ENCODE measurements around the gene SKAP1. TPM values are rescaled to one million over a fixed set of nuclear protein-coding genes. Genes with fewer than 3 reads are reported as not detected.
A peak's percentile ranks its signal among the peaks of the same experiment; 100 is the strongest.
"Not testable (repeated sequence)": the region's sequence is repeated elsewhere in the genome, so short reads cannot be mapped to it uniquely, and the experiment has no call there.

SKAP1 gene
- total RNA-seq, 3 donors from 2014 or later, result 2.2 to 3.2 (median 2.4) TPM

DNA sequence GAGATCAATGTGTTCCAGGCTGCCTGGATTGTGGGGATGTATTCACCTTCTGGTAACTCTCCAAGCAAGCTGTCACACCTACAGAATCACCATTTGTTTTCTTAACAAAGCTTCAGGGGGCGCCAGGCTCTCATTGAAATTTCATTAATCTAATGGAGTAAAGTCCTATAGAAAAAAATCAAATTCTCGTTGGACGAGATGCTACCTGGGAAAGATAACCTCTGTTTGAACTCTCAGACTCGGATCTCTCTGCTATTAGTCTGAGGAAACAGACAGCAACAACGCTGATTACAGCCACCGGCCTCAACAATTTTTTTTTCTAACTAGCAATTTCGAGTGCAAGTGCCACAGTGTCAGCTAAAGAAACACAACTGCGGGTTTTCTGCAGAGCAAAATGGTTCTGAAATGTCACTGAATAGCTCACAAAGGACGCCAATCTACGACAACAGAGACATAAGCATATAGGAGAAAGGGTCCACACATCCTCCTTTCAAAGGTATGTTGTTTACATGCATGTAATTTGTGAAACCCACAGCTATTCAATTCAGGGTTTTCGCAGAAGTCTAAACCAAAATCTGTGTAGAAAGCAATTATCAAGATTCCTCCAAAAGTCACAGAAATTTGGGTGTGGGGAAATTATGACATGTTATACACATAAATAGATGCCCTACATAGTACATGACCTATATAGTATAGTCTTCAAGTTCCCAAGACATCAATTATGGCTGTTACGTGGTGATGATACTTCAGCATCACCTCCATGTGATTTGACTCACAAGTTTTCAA, 135.8 kb downstream of the SKAP1 start:
- DNase-seq, result no peak
- intact Hi-C loops (cut with DNase I, micrococcal nuclease), result no loop called here
- TF ChIP-seq, protein P1, sequence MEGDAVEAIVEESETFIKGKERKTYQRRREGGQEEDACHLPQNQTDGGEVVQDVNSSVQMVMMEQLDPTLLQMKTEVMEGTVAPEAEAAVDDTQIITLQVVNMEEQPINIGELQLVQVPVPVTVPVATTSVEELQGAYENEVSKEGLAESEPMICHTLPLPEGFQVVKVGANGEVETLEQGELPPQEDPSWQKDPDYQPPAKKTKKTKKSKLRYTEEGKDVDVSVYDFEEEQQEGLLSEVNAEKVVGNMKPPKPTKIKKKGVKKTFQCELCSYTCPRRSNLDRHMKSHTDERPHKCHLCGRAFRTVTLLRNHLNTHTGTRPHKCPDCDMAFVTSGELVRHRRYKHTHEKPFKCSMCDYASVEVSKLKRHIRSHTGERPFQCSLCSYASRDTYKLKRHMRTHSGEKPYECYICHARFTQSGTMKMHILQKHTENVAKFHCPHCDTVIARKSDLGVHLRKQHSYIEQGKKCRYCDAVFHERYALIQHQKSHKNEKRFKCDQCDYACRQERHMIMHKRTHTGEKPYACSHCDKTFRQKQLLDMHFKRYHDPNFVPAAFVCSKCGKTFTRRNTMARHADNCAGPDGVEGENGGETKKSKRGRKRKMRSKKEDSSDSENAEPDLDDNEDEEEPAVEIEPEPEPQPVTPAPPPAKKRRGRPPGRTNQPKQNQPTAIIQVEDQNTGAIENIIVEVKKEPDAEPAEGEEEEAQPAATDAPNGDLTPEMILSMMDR (IDR thresholded peaks at IDR 0.05), result no peak

DNA sequence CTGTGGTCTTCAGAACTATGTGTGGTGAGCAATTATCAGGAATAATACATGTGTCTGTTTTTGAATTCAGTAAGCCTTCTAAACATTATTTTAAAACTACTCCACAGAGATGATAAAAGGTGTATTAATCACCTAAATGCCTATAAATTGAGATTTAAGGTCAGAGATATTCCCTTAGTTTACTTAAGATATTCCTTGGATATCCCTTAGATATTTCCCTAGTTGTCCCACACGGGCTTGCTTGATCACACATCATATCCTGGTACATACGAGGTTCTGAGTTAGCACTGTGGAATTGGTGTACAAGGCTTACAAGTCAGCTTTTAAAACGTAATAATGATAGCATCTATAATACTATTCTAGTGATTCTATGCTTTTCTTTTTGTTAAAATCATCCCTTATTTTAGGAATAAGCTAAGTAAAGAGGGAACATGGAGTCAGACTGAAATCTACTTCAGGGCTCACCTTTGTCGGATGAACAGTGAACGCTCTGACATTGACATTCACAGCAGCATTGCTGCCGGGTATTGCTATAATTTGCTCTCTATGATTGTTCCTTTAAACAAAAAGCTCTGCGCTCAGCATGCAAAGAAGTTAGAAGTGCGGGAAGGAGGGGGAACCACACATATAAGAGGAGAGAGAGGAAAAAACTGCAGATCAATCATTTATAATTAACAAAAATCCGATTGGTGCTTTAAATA, 136.5 kb downstream of the SKAP1 start:
- Histone ChIP-seq H3K4me1 (ENCODE audit: low read depth) (no peaks in the 10 kb centered on the region), H3K4me3 (no peak overlapping the region), H3K36me3 (ENCODE audit: low read depth) (no peaks in the 10 kb centered on the region), H3K9me3 (no peaks in the 10 kb centered on the region)
- ATAC-seq, result no peak
- TF ChIP-seq, protein P1 (IDR thresholded peaks at IDR 0.05), result no peak
- DNase-seq, result no peak
- intact Hi-C loops (cut with DNase I, micrococcal nuclease), result no loop called here

More for the DNA sequence above, 135.8 kb downstream of the SKAP1 start:
- Histone ChIP-seq H3K9me3 (no peaks in the 10 kb centered on the region), H3K36me3 (ENCODE audit: low read depth) (no peaks in the 10 kb centered on the region), H3K4me1 (ENCODE audit: low read depth) (no peaks in the 10 kb centered on the region), H3K4me3 (no peak overlapping the region)
- ATAC-seq, result no peak

DNA sequence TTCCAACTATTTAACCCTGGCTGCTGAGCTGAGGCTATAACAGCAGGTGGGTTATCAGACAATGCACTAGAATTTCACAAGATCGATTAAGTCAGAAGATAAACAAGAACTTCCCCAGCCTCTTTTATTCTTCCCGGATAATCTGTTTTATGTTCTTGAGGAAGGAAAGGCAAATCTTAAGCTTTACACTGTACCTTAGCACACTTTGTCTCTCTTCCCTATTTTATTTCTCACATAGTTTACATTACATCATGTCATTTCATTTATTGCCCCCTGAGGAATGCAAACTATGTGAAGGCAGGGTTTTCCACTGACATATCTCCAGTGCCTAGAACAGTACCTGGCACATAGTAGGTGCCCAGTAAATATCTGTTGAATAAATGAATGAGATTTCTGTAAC, 139.6 kb downstream of the SKAP1 start:
- no peaks in the 10 kb centered on the region for H3K36me3 ChIP-seq (ENCODE audit: low read depth)
- no peaks in the 10 kb centered on the region for H3K4me1 ChIP-seq (ENCODE audit: low read depth)
- intact Hi-C loops (cut with DNase I, micrococcal nuclease), result no loop called here
- no peaks in the 10 kb centered on the region for H3K9me3 ChIP-seq
- DNase-seq, result no peak
- TF ChIP-seq, protein P1 (IDR thresholded peaks at IDR 0.05), result no peak
- peak; percentile 69 for ATAC-seq
- H3K4me3 ChIP-seq, result no peak overlapping the region

DNA sequence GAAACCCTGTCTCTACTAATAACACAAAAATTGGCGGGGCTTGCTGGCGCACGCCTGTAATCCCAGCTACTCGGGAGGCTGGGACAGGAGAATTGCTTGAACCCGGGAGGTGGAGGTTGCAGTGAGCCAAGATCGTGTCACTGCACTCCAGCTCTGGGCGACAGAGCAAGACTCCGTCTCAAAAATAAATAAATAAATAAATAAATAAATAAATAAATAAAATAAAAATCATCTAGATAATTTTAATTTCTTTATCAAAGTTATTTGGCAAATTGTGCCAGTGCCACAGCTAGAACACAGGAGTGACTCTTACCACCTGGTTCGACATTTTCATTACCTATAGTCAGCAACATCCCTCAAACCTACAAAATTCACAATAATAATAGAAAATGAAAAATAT, 143.1 kb downstream of the SKAP1 start:
- ATAC-seq; H3K36me3 ChIP-seq (ENCODE audit: low read depth); H3K4me1 ChIP-seq (ENCODE audit: low read depth); intact Hi-C loops (cut with DNase I, micrococcal nuclease); DNase-seq; H3K4me3 ChIP-seq; H3K9me3 ChIP-seq: not testable (repeated sequence)

DNA sequence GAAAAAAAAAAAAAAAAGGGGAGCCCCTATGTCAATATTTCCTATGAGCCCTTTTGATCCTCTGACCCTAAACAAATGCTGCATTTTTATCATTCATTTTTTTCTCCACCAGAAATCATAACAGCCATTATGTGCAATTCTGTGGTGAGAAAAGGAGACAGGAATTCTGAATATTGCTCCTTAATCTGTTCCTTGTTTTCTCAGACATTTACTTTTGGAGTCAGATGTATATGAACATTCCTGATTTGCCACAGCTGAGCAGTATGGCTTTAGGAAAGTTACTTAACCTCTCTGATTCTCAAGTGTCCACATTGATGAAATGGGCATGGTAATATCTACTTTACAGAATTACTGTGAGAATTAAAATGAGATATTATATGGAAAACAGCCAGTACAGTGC, 144.4 kb downstream of the SKAP1 start:
- TF ChIP-seq, protein P1 (IDR thresholded peaks at IDR 0.05), result no peak
- no peak for DNase-seq
- intact Hi-C loops (cut with DNase I, micrococcal nuclease), result no loop called here

DNA sequence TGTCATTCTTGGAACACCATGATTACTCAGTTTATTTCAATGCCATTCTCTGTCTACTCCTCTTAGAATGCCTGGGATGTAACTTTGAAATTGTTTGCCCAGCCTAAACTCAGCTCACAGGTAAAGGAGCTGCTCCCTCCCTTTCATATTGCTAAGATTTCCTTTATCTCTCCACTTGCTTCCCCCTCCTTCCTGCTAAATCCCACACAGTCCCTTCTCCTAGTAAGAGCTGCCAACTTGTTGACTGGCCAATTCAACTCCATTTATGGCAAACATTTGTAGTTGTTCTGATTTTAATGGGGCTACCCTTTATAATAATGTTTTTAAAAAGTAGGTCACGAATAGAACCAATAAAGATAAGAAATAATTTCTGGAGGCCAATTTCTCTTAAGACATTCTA, 146.1 kb downstream of the SKAP1 start:
- H3K4me3 ChIP-seq, result no peak overlapping the region
- intact Hi-C loops (cut with DNase I, micrococcal nuclease), result no loop called here
- DNase-seq (no peak), ATAC-seq (no peak)
- no peaks in the 10 kb centered on the region for H3K36me3 ChIP-seq (ENCODE audit: low read depth)
- H3K4me1 ChIP-seq (ENCODE audit: low read depth), result no peaks in the 10 kb centered on the region
- TF ChIP-seq, protein P1 (IDR thresholded peaks at IDR 0.05), result no peak
- no peaks in the 10 kb centered on the region for H3K9me3 ChIP-seq

More for the DNA sequence above, 144.4 kb downstream of the SKAP1 start:
- Histone ChIP-seq H3K9me3 (no peaks in the 10 kb centered on the region), H3K36me3 (ENCODE audit: low read depth) (no peaks in the 10 kb centered on the region), H3K4me3 (no peak overlapping the region), H3K4me1 (ENCODE audit: low read depth) (no peaks in the 10 kb centered on the region)
- no peak for ATAC-seq

All from mucosa of descending colon (tissue), 3 donors.